ENCODE data around the gene DPP6.

Gene DPP6

DNA sequence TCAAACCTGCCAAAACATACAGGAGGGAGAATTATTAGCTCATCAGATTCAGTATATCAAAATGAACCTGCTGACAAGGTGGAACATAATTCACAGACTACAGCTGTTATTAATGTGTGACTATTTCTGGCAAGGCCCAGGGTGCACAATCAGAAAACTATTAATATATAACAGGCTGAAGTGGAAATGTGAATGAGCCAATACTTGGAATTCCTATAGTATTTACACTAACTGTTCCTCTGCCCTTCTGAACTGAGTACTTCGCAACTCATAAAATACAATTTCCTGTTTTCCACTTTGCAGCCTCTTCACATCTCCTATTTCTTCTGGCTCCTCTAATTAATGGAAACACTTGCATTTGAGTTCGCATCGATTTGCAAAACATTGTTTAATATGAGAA is 330.8 kb downstream of the DPP6 start:
- no peak for DNase-seq (ENCODE audit: extremely low read depth, low read depth)
- H3K4me3 ChIP-seq (replicated peaks; ENCODE audit: low read depth, low read length) = no peak overlapping the region
- TF ChIP-seq, protein P1, sequence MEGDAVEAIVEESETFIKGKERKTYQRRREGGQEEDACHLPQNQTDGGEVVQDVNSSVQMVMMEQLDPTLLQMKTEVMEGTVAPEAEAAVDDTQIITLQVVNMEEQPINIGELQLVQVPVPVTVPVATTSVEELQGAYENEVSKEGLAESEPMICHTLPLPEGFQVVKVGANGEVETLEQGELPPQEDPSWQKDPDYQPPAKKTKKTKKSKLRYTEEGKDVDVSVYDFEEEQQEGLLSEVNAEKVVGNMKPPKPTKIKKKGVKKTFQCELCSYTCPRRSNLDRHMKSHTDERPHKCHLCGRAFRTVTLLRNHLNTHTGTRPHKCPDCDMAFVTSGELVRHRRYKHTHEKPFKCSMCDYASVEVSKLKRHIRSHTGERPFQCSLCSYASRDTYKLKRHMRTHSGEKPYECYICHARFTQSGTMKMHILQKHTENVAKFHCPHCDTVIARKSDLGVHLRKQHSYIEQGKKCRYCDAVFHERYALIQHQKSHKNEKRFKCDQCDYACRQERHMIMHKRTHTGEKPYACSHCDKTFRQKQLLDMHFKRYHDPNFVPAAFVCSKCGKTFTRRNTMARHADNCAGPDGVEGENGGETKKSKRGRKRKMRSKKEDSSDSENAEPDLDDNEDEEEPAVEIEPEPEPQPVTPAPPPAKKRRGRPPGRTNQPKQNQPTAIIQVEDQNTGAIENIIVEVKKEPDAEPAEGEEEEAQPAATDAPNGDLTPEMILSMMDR (IDR thresholded peaks at IDR 0.05; ENCODE audit: low read depth, low read length, missing control alignments) = no peak

DNA sequence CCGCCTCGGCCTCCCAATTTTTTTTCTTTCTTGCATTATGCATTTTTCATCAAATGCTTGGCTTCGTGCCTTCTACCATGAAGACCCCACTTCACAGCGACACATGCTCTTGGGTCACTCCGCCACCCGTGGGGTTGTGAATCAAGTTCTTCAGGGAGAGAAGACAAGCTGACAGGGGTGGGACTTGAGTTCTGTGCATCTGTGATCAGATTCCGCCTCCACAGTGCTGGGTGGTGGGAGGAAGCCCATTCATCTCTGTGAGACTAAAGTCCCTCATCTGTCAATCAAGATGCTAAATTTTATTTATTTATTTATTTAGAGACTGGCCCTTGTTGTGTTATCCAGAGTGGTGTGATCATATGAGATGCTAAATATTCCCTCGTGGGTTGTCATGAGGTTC is 333.0 kb downstream of the DPP6 start:
- no peak overlapping the region for H3K4me3 ChIP-seq (replicated peaks; ENCODE audit: low read depth, low read length)
- DNase-seq (ENCODE audit: extremely low read depth, low read depth) = no peak
- TF ChIP-seq, protein P1 (IDR thresholded peaks at IDR 0.05; ENCODE audit: low read depth, low read length, missing control alignments) = no peak

DNA sequence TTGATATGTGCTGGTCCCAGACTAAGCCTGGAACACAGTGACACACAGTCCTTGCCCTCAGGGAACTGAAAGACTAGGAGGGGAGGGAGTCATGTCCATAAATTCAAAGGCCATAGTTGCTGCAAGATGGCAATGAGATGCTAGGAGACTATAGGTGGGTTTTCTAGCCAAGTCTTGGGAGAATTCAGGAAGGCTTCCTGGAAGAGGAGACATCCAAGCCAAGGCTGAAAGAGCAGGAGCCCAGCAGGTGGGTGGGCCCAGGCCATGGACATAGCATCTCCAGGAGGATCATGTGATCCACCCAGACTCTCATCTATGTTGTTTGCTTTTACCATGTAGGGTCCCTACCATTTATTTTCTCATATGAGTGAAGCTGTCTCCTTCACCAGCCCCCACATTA is 335.1 kb downstream of the DPP6 start:
- DNase-seq (ENCODE audit: extremely low read depth, low read depth) = no peak
- H3K4me3 ChIP-seq (replicated peaks; ENCODE audit: low read depth, low read length) = no peak overlapping the region
- TF ChIP-seq, protein P1 (IDR thresholded peaks at IDR 0.05; ENCODE audit: low read depth, low read length, missing control alignments) = no peak

GRCh38 chr7:154388412-154388811 is 336.2 kb downstream of the DPP6 start:
- TF ChIP-seq, protein P1 (IDR thresholded peaks at IDR 0.05; ENCODE audit: low read depth, low read length, missing control alignments) = no peak
- no peak overlapping the region for H3K4me3 ChIP-seq (replicated peaks; ENCODE audit: low read depth, low read length)
- no peak for DNase-seq (ENCODE audit: extremely low read depth, low read depth)

- TF ChIP-seq, protein P1 (IDR thresholded peaks at IDR 0.05; ENCODE audit: low read depth, low read length, missing control alignments) = no peak
- no peak for DNase-seq (ENCODE audit: extremely low read depth, low read depth)
- no peak overlapping the region for H3K4me3 ChIP-seq (replicated peaks; ENCODE audit: low read depth, low read length)
Observed at GRCh38 chr7:154388999-154389398, 336.8 kb downstream of the DPP6 start.

DNA sequence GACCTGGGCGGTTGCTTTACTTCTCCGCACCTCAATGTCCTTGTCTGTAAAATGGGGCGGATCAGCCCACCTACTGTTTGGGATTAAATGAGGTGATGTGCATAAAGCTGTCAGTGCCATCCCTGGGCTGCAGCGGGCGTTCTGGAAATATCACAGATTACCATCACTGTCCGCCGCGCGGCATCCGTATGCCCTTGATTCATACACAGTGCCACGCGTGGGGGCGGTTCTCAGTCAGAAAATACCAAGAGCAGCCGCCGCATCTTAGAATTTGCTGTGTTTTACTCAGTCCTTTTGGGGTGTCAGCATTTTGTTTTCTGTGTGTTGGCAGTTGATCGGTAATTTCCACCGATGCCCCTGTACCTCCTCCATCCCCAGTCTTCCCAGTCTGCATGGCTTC is 338.8 kb downstream of the DPP6 start:
- TF ChIP-seq, protein P1 (IDR thresholded peaks at IDR 0.05; ENCODE audit: low read depth, low read length, missing control alignments) = no peak
- no peak for DNase-seq (ENCODE audit: extremely low read depth, low read depth)
- no peak overlapping the region for H3K4me3 ChIP-seq (replicated peaks; ENCODE audit: low read depth, low read length)

DNA sequence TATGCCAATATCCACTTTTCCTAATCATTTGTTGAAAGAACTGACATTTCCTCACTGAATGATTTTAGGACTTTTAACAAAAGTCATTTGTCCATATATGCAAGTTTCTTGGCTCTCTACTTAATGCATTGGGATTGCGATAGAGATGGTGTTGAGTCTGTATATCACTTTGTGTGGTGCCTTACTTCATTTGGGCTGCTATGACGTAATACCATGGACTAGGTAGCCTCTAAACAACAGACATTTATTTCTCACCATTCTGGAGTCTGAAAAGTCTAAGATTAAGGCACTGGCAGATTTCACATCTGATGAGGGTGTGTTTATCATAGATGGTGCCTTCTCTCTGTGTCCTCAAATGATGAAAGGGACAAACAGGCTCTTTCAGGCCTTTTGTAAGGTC is 342.6 kb downstream of the DPP6 start:
- TF ChIP-seq, protein P1 (IDR thresholded peaks at IDR 0.05; ENCODE audit: low read depth, low read length, missing control alignments) = no peak
- no peak overlapping the region for H3K4me3 ChIP-seq (replicated peaks; ENCODE audit: low read depth, low read length)
- DNase-seq (ENCODE audit: extremely low read depth, low read depth) = no peak
